ENCODE data around the gene CPSF2. TPM values are rescaled to one million over a fixed set of nuclear protein-coding genes. Genes with fewer than 3 reads are reported as not detected.

CPSF2 gene
- total and polyA plus RNA-seq, 8 donors: 5.5 to 36.6 (median 8.0) TPM

DNA sequence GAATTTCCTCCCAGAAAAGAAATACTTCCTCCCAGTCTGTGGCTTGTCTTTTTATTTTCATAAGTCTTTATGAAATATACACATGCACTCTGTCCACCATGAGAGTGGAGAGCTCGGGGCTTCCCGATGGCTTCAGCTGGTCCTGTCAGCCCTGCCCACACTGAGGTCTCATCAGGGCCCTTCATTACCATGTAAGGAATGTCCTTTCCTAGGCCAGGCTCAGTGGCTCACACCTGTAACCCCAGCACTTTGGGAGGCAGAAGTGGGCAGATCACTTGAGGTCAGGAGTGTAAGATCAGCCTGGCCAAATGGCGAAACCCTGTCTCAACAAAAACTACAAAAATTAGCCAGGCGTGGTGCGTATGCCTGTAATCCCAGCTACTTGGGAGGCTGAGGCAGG lies 77.0 kb downstream of the CPSF2 start:
- intact Hi-C loops (cut with DNase I; ENCODE audit: low total_unique reads): no loop called here

DNA sequence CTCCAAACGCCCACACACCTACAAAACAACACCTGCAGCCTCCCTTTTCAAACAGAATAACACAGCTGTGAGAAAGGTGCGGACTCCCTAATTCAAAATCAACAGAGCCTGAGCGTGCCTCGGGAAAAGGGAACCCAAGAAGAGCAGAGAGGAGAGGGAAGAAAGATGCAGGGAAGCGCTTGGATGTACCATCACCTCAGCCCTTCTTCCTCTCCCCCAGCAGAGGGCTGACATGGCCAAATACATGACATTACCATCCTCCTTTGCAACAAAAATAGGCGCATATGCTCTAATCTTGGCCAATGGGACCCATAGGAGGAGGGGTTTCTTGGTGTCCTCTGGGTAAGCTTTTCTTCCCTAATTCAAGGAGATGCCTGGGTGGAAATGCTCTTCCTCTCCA lies 78.0 kb downstream of the CPSF2 start:
- Histone ChIP-seq H3K4me3 (no peak overlapping the region), H3K27ac (no peak overlapping the region), H3K9me3 (peaks cover 0 to 2% (median 0%) of the 10 kb centered on the region in 4 donors), H3K36me3 (no peaks in the 10 kb centered on the region), H3K27me3 (peaks cover 0 to 15% (median 4%) of the 10 kb centered on the region in 3 donors), H3K4me1 (no peaks in the 10 kb centered on the region)
- no peak for DNase-seq
- TF ChIP-seq POLR2A (IDR thresholded peaks at IDR 0.05) (no peak), EP300 (IDR thresholded peaks at IDR 0.05) (no peak), POLR2AphosphoS5 (IDR thresholded peaks at IDR 0.05) (no peak)
- TF ChIP-seq, protein P1, sequence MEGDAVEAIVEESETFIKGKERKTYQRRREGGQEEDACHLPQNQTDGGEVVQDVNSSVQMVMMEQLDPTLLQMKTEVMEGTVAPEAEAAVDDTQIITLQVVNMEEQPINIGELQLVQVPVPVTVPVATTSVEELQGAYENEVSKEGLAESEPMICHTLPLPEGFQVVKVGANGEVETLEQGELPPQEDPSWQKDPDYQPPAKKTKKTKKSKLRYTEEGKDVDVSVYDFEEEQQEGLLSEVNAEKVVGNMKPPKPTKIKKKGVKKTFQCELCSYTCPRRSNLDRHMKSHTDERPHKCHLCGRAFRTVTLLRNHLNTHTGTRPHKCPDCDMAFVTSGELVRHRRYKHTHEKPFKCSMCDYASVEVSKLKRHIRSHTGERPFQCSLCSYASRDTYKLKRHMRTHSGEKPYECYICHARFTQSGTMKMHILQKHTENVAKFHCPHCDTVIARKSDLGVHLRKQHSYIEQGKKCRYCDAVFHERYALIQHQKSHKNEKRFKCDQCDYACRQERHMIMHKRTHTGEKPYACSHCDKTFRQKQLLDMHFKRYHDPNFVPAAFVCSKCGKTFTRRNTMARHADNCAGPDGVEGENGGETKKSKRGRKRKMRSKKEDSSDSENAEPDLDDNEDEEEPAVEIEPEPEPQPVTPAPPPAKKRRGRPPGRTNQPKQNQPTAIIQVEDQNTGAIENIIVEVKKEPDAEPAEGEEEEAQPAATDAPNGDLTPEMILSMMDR (IDR thresholded peaks at IDR 0.05): no peak
- 33 to 42% (median 37%) methylated on average over 6 of the region's 6 CpGs for WGBS, 5 donors
- intact Hi-C loops (cut with DNase I; ENCODE audit: low total_unique reads): no loop called here

More for the DNA sequence above, 77.0 kb downstream of the CPSF2 start:
- TF ChIP-seq POLR2AphosphoS5 (IDR thresholded peaks at IDR 0.05): no peak
- TF ChIP-seq, protein P1 (IDR thresholded peaks at IDR 0.05): no peak
- TF ChIP-seq EP300 (IDR thresholded peaks at IDR 0.05): no peak
- TF ChIP-seq POLR2A (IDR thresholded peaks at IDR 0.05): no peak
- no peaks in the 10 kb centered on the region for H3K9me3 ChIP-seq
- H3K27ac ChIP-seq: no peak overlapping the region
- H3K4me3 ChIP-seq: no peak overlapping the region
- no peaks in the 10 kb centered on the region for H3K4me1 ChIP-seq
- no peaks in the 10 kb centered on the region for H3K36me3 ChIP-seq
- WGBS, 5 donors: 81 to 88% (median 85%) methylated on average over 5 of the region's 5 CpGs
- no peak for DNase-seq
- H3K27me3 ChIP-seq: peaks cover 0 to 15% (median 4%) of the 10 kb centered on the region in 3 donors

DNA sequence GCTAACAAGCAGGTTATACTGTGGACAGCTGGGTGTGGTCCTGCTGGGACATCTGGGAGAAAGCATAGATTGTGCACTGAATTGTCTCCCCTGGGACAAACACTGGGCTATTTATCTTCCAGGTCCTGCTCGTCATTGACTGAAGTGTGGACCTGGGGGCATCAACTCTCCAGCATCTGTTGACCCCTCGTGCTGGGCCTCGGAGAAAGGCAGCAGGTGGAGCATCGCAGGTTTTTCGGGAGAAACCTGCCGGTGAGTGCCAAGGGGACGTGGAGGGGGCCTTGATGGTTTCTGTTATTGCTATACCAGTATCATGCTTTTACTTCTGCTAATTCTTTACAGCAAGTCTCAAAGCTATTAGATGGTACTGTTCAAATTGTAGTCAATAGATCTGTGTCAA lies 81.3 kb downstream of the CPSF2 start:
- no peak for TF ChIP-seq POLR2A (IDR thresholded peaks at IDR 0.05)
- no peak for TF ChIP-seq EP300 (IDR thresholded peaks at IDR 0.05)
- TF ChIP-seq, protein P1 (IDR thresholded peaks at IDR 0.05): no peak
- TF ChIP-seq POLR2AphosphoS5 (IDR thresholded peaks at IDR 0.05): no peak
- Histone ChIP-seq H3K4me1 (no peaks in the 10 kb centered on the region), H3K27ac (no peak overlapping the region), H3K27me3 (peaks cover 0 to 21% (median 4%) of the 10 kb centered on the region in 3 donors), H3K9me3 (peaks cover 0 to 3% (median 0%) of the 10 kb centered on the region in 4 donors), H3K4me3 (no peak overlapping the region), H3K36me3 (no peaks in the 10 kb centered on the region)
- intact Hi-C loops (cut with DNase I; ENCODE audit: low total_unique reads): no loop called here
- DNase-seq: no peak
- WGBS, 5 donors: 52 to 83% (median 74%) methylated on average over 7 of the region's 7 CpGs

DNA sequence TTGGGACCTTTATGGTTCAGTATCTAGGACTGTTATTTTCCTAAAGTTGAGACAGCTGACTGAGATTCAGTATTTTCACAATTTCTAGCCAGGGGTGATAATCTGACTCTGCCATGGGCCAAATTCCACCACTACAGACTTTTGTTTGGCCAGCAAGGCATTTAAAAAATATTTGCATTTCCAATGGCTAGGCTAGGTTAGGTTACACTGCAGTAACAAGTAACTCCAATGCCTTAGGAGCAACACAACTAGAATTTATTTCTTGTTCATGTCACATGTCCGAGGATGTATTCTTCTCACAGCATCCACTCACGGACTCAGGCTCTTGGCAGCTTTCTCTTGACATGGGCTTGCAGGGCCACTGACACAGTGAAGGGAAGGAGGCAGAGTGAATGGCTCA lies 83.0 kb downstream of the CPSF2 start:
- TF ChIP-seq, protein P1 (IDR thresholded peaks at IDR 0.05): no peak
- no peak for TF ChIP-seq EP300 (IDR thresholded peaks at IDR 0.05)
- TF ChIP-seq POLR2AphosphoS5 (IDR thresholded peaks at IDR 0.05): no peak
- TF ChIP-seq POLR2A (IDR thresholded peaks at IDR 0.05): no peak
- DNase-seq: no peak
- no peaks in the 10 kb centered on the region for H3K36me3 ChIP-seq
- no peak overlapping the region for H3K4me3 ChIP-seq
- H3K9me3 ChIP-seq: peaks cover 0 to 3% (median 0%) of the 10 kb centered on the region in 4 donors
- H3K27me3 ChIP-seq: peaks cover 0 to 15% (median 2%) of the 10 kb centered on the region in 3 donors
- no peaks in the 10 kb centered on the region for H3K4me1 ChIP-seq
- WGBS, 5 donors: 86 to 93% (median 89%) methylated on average over 2 of the region's 2 CpGs
- H3K27ac ChIP-seq: no peak overlapping the region
- intact Hi-C loops (cut with DNase I; ENCODE audit: low total_unique reads): no loop called here

Measured in stomach (tissue), 9 donors.